ENCODE data around the gene MTHFD1.

Gene MTHFD1

GRCh38 chr14:64495252-64495651, 107.1 kb downstream of the MTHFD1 start:
- no peak for DNase-seq (ENCODE audit: low read depth in 2 of 2)

- DNase-seq (ENCODE audit: low read depth in 2 of 2): no peak
Measured at GRCh38 chr14:64496764-64497163, 108.6 kb downstream of the MTHFD1 start.

DNA sequence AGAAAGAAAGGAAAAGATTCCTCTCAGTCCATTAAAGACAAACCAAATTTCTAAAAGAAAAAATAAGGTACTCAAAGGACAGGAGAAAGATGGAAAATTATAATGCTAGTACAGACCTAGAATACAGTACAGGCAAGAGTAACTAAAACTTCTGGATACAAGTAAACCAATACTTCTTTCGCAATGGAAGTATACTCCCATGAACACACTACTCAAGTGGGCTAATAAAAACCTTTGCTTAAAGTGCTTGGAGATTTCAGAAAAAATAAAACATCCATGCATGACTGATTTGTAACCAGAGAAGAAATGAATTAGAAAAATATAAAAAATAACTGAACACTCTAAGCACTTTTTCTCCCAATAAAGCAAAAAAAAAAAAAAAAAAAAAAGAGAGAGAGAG, 111.9 kb downstream of the MTHFD1 start:
- no peak for DNase-seq (ENCODE audit: low read depth in 2 of 2)

DNA sequence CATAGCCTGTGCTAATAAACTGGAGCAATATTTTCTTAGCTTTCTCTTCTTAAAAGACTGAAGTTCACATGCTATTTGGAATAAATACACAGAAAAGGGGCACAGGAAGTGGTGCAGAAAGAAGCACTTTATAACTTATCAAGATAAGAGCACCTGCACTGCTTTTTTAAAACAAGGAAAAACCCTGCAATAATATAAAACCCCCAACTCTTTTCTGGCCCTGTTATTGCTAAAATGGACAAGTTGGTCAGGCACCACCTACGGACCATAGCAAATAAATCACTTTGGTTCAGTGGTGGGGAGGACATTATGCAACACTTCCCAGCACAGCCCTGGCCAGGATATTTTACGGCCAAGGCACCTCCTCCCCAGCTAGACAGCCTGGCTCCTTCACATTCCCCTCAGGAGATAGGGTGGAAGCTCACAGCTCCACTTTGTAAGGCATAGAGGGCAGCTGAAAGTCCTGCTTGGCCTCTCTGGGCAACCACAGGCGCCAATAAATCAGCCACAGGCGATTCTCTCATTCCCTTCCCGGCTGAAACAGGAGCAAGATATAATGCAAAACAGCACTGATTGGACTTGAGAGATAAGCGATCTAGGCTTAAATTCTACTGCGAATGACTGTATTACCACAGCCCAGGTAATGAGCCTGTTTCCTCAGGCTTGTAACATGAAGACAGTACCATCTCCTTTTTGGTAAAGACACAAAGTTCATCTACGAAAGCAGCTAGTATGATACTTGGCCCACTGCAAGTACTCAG, 113.4 kb downstream of the MTHFD1 start:
- DNase-seq (ENCODE audit: low read depth in 2 of 2): no peak

GRCh38 chr14:64502456-64502855, 114.3 kb downstream of the MTHFD1 start:
- no peak for DNase-seq (ENCODE audit: low read depth in 2 of 2)

DNA sequence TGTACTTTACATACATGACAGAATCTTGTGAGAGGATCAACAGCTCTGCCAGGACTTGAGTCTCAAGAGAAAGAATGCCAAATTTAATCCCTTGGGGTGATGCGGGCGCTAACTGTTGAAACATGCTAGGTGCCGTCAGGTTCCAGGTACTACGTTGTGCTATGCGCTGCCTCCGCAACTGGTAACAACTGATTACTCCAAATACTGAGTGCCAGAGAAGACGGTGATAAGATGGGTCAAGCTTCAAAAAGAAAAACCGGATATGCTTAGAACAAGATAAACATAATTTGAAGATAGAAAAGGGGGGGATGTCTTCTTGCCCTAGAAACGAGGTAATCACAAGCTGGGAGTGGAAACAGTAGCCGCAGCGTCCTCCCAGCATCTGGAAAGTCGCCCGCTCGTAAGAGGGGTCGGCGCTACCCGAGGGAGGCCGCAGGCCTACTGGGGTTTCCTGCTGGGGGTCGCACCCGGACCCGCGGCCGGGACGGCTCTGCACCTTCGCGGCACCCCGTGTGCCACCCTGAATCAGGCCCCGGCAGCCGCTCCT, 114.8 kb downstream of the MTHFD1 start:
- DNase-seq (ENCODE audit: low read depth in 2 of 2): peak in 1 of 2 experiments; percentile 18

- DNase-seq (ENCODE audit: low read depth in 2 of 2): peak; percentile 87 to 89
Measured at GRCh38 chr14:64503434-64504309, 115.5 kb downstream of the MTHFD1 start, which contains the start of gene ZBTB25. ZBTB25 (minus strand) TSS chr14:64503838; CDS start chr14:64490533, 13,305 bp downstream.

- DNase-seq (ENCODE audit: low read depth in 2 of 2): peak; percentile 72 to 82
Measured at GRCh38 chr14:64504310-64504896, 116.2 kb downstream of the MTHFD1 start, which contains the start of gene ZBTB1. ZBTB1 (plus strand) TSS chr14:64504770; CDS start chr14:64521505, 16,735 bp downstream.

GRCh38 chr14:64504897-64505794, 117.0 kb downstream of the MTHFD1 start:
- peak; percentile 71 to 79 for DNase-seq (ENCODE audit: low read depth in 2 of 2)

- no peak for DNase-seq (ENCODE audit: low read depth in 2 of 2)
Measured at GRCh38 chr14:64506721-64507120, 118.6 kb downstream of the MTHFD1 start.

DNA sequence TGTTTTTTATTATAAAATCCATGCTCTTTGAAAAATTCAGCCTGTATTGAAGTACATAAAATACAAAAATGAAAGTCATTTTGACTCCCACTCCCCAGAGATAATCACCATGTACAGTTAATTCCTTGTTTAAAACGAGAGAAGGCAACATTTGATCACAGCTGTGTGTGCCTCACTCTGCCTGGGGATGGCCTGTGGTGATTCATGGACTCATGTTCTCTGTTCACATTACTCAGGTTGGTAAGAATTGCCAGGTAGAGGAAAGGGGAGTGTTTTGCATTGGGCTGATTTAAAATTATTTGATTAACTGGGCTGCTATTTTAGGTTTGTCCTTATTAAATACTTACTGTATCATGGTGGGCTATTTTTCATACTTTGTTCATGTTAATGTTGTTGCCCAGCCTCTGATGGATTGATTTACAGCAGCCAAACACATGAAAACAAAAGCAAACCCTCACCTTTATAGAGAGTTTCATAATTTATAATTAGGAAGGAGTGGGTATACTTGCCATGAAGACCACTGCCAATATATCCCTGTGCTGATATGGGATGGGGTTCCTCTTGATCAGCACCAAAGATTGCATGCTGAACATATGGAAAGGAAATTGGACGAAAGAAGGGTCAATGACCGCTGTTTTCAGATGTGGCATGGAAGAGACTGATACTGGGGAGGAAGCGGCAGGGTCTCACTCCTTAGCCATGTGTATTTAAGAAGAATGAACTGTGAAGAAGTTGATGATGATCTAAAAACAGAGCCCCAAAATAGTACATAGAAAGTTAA, 119.4 kb downstream of the MTHFD1 start:
- no peak for DNase-seq (ENCODE audit: low read depth in 2 of 2)

- no peak for DNase-seq (ENCODE audit: low read depth in 2 of 2)
Measured at GRCh38 chr14:64508215-64508776, 120.1 kb downstream of the MTHFD1 start.

- no peak for DNase-seq (ENCODE audit: low read depth in 2 of 2)
Measured at GRCh38 chr14:64509036-64509435, 120.9 kb downstream of the MTHFD1 start.
